Umbilical cord (tissue), 2 donors: ENCODE measurements around the gene MAGI1. TPM values are rescaled to one million over a fixed set of nuclear protein-coding genes. Genes with fewer than 3 reads are reported as not detected.

ENCODE experiments used
- DNase-seq: peaks from one replicate; pipeline ENCODE4 v3.0.0-alpha.2; 2015; ENCODE audit warnings: low spot score
- total RNA-seq: library from RNA; depleted of rRNA; stranded (reverse); fragments of >200 nt; gene quantifications from one replicate; pipeline ENCODE4 v1.2.3, GENCODE V29; 2014; ENCODE audit warnings: low replicate concordance; ENCODE audit not compliant: insufficient read depth

Gene MAGI1
- total RNA-seq, 1 donor from 2014 or later = 34.7 TPM

GRCh38 chr3:65946438-65946837, 92.3 kb downstream of the MAGI1 start:
- DNase-seq = no peak

- DNase-seq = no peak
Measured at GRCh38 chr3:65945953-65946352, 92.8 kb downstream of the MAGI1 start.

GRCh38 chr3:65945480-65945879, 93.2 kb downstream of the MAGI1 start:
- DNase-seq = no peak

- DNase-seq = no peak
Measured at GRCh38 chr3:65944252-65944651, 94.5 kb downstream of the MAGI1 start.

- DNase-seq = no peak
Measured at GRCh38 chr3:65939801-65940246, 98.9 kb downstream of the MAGI1 start.

- DNase-seq = no peak
Measured at GRCh38 chr3:65939184-65939583, 99.5 kb downstream of the MAGI1 start.

- DNase-seq = no peak
Measured at GRCh38 chr3:65938676-65939075, 100.0 kb downstream of the MAGI1 start.

GRCh38 chr3:65938147-65938546, 100.6 kb downstream of the MAGI1 start:
- DNase-seq = no peak

- DNase-seq = no peak
Measured at GRCh38 chr3:65936908-65937638, 101.6 kb downstream of the MAGI1 start.

- no peak for DNase-seq
Measured at GRCh38 chr3:65935724-65936123, 103.0 kb downstream of the MAGI1 start.

- DNase-seq = no peak
Measured at GRCh38 chr3:65930648-65931047, 108.1 kb downstream of the MAGI1 start.

- DNase-seq = no peak
Measured at GRCh38 chr3:65928110-65928509, 110.6 kb downstream of the MAGI1 start.

- no peak for DNase-seq
Measured at GRCh38 chr3:65927576-65927975, 111.1 kb downstream of the MAGI1 start.

GRCh38 chr3:65925254-65925954, 113.3 kb downstream of the MAGI1 start:
- no peak for DNase-seq

GRCh38 chr3:65924762-65925161, 114.0 kb downstream of the MAGI1 start:
- peak; percentile 95 for DNase-seq

- no peak for DNase-seq
Measured at GRCh38 chr3:65922441-65922840, 116.3 kb downstream of the MAGI1 start.

- no peak for DNase-seq
Measured at GRCh38 chr3:65919826-65920225, 118.9 kb downstream of the MAGI1 start.

GRCh38 chr3:65915477-65915876, 123.2 kb downstream of the MAGI1 start:
- no peak for DNase-seq

- DNase-seq = no peak
Measured at GRCh38 chr3:65914740-65915367, 123.9 kb downstream of the MAGI1 start.

GRCh38 chr3:65914032-65914739, 124.5 kb downstream of the MAGI1 start:
- peak; percentile 35 for DNase-seq

- no peak for DNase-seq
Measured at GRCh38 chr3:65912647-65913046, 126.1 kb downstream of the MAGI1 start.

- DNase-seq = peak; percentile 31
Measured at GRCh38 chr3:65908588-65908987, 130.1 kb downstream of the MAGI1 start.
